Body of pancreas (tissue), 4 donors: ENCODE results near the gene SFT2D2.

Experiments
- POLR2A ChIP-seq, 3 donors: fragments of 450-650 bp; IDR thresholded peaks; one replicate each; pipeline ENCODE4 v1.6.1; 2016; ENCODE audit warnings: antibody characterized with exemption in 3 of 3, mild to moderate bottlenecking in 2 of 3
- TF ChIP-seq, protein P1 (sequence below), 7 experiments: fragments of 450-650 bp in 4 of 7; fragments of 200-600 bp in 3 of 7; sonication (generic) in 3 of 7; IDR thresholded peaks; one replicate each; pipeline ENCODE4 v1.5.1; 2016 to 2019; ENCODE audit warnings: antibody characterized with exemption in 7 of 7

DNA sequence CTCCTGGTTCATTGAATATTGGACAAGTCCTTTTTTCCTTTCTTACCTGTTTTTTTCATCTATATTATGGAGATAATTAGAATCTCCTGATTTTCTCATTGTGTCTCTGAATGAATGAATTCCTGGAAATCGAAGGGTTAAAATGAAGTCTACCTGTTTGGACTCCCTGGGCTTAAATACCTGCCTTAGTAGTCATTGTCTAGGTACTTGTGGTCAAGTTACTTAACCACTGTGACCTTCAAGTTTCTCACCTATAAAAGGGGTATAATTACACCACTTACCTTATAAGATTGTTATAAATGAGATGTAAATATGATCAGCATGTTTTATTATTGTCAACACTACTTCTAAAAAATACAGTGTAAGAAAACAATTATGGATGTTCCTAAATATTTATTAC lies 45.8 kb downstream of the SFT2D2 start:
- TF ChIP-seq, protein P1, sequence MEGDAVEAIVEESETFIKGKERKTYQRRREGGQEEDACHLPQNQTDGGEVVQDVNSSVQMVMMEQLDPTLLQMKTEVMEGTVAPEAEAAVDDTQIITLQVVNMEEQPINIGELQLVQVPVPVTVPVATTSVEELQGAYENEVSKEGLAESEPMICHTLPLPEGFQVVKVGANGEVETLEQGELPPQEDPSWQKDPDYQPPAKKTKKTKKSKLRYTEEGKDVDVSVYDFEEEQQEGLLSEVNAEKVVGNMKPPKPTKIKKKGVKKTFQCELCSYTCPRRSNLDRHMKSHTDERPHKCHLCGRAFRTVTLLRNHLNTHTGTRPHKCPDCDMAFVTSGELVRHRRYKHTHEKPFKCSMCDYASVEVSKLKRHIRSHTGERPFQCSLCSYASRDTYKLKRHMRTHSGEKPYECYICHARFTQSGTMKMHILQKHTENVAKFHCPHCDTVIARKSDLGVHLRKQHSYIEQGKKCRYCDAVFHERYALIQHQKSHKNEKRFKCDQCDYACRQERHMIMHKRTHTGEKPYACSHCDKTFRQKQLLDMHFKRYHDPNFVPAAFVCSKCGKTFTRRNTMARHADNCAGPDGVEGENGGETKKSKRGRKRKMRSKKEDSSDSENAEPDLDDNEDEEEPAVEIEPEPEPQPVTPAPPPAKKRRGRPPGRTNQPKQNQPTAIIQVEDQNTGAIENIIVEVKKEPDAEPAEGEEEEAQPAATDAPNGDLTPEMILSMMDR (IDR thresholded peaks at IDR 0.05) = no peak
- no peak for TF ChIP-seq POLR2A (IDR thresholded peaks at IDR 0.05)
